ENCODE results near the gene TJAP1.

Gene TJAP1

DNA sequence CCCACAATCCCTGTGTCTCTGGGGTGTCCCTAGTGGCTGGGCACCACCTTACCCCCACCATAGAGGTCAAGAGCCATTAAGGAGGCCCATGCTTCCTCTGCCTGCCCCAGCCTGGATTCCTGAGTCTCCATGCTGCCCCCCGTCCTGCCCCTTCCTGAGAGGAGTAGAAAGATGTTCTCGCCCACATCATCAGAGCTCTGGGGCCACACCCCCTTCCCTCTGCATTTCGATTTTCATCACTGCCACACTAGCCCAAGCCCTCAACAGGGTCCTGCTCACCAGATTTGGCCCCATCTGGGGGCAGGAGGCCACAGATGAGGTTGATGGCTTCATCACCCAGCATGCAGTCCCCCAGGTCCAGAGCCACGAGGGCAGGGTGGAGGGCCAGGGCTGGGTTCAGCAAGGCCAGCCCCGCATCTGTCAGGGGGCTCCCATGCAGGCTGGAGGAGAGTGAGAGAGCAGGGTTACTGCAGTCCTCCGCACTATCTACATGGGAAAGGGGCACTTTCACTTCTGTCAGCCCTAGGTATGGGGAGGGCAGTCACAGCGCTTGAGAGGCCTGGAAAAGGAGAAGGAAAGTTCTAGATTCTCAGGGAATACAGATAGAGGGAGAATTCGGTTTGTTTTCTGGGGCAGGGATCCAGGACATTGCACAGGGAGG, 31.2 kb downstream of the TJAP1 start:
- no peak overlapping the region for H3K4me3 ChIP-seq (ENCODE audit: low read depth, low read length)
- no peak for DNase-seq (ENCODE audit: low read depth)
- TF ChIP-seq, protein P1, sequence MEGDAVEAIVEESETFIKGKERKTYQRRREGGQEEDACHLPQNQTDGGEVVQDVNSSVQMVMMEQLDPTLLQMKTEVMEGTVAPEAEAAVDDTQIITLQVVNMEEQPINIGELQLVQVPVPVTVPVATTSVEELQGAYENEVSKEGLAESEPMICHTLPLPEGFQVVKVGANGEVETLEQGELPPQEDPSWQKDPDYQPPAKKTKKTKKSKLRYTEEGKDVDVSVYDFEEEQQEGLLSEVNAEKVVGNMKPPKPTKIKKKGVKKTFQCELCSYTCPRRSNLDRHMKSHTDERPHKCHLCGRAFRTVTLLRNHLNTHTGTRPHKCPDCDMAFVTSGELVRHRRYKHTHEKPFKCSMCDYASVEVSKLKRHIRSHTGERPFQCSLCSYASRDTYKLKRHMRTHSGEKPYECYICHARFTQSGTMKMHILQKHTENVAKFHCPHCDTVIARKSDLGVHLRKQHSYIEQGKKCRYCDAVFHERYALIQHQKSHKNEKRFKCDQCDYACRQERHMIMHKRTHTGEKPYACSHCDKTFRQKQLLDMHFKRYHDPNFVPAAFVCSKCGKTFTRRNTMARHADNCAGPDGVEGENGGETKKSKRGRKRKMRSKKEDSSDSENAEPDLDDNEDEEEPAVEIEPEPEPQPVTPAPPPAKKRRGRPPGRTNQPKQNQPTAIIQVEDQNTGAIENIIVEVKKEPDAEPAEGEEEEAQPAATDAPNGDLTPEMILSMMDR (IDR thresholded peaks at IDR 0.05; ENCODE audit: insufficient read depth, low read depth, low read length, missing control alignments): no peak

DNA sequence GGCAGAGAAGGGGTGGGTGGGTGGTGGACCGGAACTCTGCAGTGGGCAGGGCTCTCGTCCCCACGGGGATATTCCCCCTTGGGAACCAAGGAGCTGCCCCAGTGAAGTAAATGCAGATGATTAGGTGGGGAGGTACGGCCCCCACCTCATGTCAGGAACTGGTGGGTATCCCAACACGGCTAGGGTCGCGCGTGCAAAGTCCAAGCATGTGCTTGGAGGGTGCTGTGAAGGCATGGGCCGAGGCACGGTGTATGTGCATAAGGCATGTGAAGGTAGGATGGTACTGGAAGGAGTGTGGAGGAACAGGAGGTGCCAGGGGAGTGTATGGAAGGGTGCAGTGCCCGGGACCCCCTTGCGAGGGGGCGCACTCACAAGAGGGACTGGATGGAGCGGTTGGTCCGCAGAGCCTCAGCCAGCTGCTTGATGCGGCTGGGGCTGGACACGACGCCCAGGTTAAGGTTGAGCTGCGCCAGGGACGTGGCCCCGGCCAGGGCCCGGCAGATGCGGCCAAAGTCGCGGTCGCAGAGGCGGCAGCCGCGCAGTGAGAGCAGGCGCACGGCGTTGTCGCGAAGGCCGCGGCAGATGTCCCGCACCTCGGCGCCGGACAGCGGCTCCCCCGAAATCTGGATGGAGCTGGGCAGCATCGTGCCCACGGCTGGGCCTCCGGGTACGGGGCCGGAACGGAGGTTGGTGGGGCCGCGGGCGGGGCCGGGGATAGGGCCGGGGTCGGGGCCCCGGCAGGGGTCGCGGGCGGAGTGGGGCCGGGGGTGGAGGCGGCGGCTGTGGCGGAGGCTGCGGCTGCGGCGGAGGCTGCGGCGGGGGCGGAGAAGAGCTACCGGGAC, 32.0 kb downstream of the TJAP1 start:
- DNase-seq (ENCODE audit: low read depth): no peak
- TF ChIP-seq, protein P1 (IDR thresholded peaks at IDR 0.05; ENCODE audit: insufficient read depth, low read depth, low read length, missing control alignments): peak; percentile 0
- H3K4me3 ChIP-seq (ENCODE audit: low read depth, low read length): peak overlapping the region; percentile 51; the same call in 1 of the 2 replicates

DNA sequence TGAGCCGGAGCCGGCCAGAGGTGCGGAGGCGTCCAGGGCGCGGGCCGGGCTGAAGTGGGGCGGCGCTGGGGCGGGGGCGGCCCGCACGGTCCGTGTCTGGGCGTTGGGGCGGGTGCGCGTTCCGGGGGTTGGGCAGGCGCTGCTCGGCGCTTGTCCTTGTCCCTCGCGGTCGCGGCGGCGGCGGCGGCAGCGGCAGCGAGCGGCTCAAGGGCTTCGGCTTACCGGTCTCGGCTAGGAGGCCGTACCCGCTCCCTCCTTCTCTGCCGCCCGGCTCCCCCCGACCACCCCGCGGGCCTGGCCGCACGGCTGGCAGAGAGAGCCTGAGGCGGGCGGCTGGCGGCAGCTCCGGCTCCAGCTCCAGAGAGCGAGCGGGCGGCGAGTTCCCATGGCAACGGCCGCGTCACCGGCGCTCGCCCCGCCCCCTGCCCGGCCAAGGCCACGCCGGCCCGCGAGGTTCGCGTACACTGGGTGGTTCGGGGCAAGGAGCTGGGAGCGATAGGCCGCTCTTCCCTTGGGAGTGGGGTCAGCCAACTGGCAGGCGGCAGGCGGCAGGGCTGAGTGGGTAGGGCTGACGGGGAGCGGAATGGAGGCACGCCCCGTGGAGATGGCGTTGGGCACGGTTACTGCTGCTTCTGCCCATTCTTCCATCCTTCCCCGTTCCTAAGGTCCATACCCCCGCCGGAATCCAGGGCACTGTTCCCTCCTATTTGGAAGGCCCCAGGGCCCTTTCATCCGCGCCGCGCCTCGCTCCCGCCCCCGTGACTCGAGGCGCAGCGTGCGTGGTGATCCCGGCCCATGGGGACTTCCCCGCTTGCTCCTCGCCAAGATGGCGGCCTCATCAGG, 32.8 kb downstream of the TJAP1 start, which contains the start of gene LRRC73:
LRRC73 (minus strand) TSS at position 363 of the 843 bp plus-strand sequence. CDS start 561 bp downstream, outside the sequence.
- peak; percentile 82 for DNase-seq (ENCODE audit: low read depth)
- H3K4me3 ChIP-seq (ENCODE audit: low read depth, low read length): peak within 1 kb of the TSS; percentile 51
- TF ChIP-seq, protein P1 (IDR thresholded peaks at IDR 0.05; ENCODE audit: insufficient read depth, low read depth, low read length, missing control alignments): no peak

GRCh38 chr6:43510827-43511163, 33.4 kb downstream of the TJAP1 start:
- H3K4me3 ChIP-seq (ENCODE audit: low read depth, low read length): no peak overlapping the region
- no peak for DNase-seq (ENCODE audit: low read depth)
- TF ChIP-seq, protein P1 (IDR thresholded peaks at IDR 0.05; ENCODE audit: insufficient read depth, low read depth, low read length, missing control alignments): no peak

DNA sequence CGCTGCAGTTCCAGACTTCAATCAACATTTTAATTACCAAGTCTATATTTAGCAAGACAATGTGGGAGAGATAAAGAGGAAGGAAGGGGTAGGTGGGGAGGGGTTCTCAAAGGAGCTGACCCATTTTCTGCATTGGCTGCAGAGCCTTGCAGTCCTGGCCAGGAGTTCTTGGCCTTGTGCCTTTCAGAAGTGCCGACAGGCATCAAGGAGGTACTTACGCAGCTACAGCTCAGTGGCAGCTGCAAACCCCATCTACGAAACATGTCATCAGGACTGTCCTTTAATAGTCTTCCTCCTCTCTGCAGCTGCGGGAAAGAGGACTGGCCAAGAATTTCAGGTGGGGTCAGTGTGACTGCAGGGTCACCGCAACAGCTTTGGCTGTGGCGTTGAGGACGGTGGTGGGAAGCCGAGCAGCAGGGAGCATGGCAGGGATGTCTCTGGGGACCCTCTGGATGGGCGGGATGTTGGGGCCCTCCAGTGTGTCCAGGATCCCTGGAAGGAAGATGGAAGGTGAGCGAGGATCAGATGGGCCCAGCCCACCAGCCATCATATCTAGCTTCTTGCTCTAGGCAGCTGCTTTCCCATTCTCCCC, 34.5 kb downstream of the TJAP1 start:
- no peak overlapping the region for H3K4me3 ChIP-seq (ENCODE audit: low read depth, low read length)
- no peak for DNase-seq (ENCODE audit: low read depth)
- TF ChIP-seq, protein P1 (IDR thresholded peaks at IDR 0.05; ENCODE audit: insufficient read depth, low read depth, low read length, missing control alignments): no peak

- DNase-seq (ENCODE audit: low read depth): no peak
- TF ChIP-seq, protein P1 (IDR thresholded peaks at IDR 0.05; ENCODE audit: insufficient read depth, low read depth, low read length, missing control alignments): no peak
Measured at GRCh38 chr6:43515808-43516207, 38.4 kb downstream of the TJAP1 start.

More at GRCh38 chr6:43515808-43516207, 38.4 kb downstream of the TJAP1 start:
- H3K4me3 ChIP-seq (ENCODE audit: low read depth, low read length): peak overlapping the region; percentile 93
